AG08396 (cell line): Measurements from ENCODE around the gene AKAP14.
"Not testable (repeated sequence)": the region's sequence is repeated elsewhere in the genome, so short reads cannot be mapped to it uniquely, and the experiment has no call there.

ENCODE experiments used
- DNase-seq: peaks from one replicate; pipeline ENCODE4 v3.0.0; 2012; ENCODE audit warnings: low spot score, mixed read lengths

Gene AKAP14

GRCh38 chrX:119922391-119922790 lies 26.7 kb downstream of the AKAP14 start:
- DNase-seq = not testable (repeated sequence)

GRCh38 chrX:119935215-119935874 lies 39.7 kb downstream of the AKAP14 start:
- no peak for DNase-seq

- no peak for DNase-seq
These were observed 45.6 kb downstream of the AKAP14 start for GRCh38 chrX:119941336-119941735.

- DNase-seq = no peak
These were observed 46.6 kb downstream of the AKAP14 start for GRCh38 chrX:119942173-119942819.

- DNase-seq = peak; percentile 8
These were observed 47.1 kb downstream of the AKAP14 start for GRCh38 chrX:119942831-119943184.

GRCh38 chrX:119943185-119943988 lies 47.7 kb downstream of the AKAP14 start, which contains the start of gene NKAP:
NKAP (minus strand) TSS chrX:119943751; CDS start chrX:119943605, 146 bp downstream.
- peak; percentile 81 for DNase-seq

GRCh38 chrX:119945481-119945880 lies 49.8 kb downstream of the AKAP14 start:
- DNase-seq = no peak

GRCh38 chrX:119948381-119948780 lies 52.7 kb downstream of the AKAP14 start:
- DNase-seq = no peak

- no peak for DNase-seq
These were observed 58.7 kb downstream of the AKAP14 start for GRCh38 chrX:119954374-119954773.

GRCh38 chrX:119955807-119956570 lies 60.3 kb downstream of the AKAP14 start:
- DNase-seq = not testable (repeated sequence)

- no peak for DNase-seq
These were observed 64.9 kb downstream of the AKAP14 start for GRCh38 chrX:119960625-119961024.

GRCh38 chrX:119966837-119967236 lies 71.1 kb downstream of the AKAP14 start:
- DNase-seq = not testable (repeated sequence)
